Stimulated activated CD8-positive, alpha-beta memory T cell treated with anti-CD3 and anti-CD28 coated beads, Interleukin-4, amount 100 ng/mL, for 24 hours (primary cell): Measurements from ENCODE around the gene SPCS2.
"Not testable (repeated sequence)": the region's sequence is repeated elsewhere in the genome, so short reads cannot be mapped to it uniquely, and the experiment has no call there.

Experiments
- DNase-seq: peaks from one replicate; pipeline ENCODE4 v3.0.0-alpha.2; 2020; ENCODE audit warnings: low read depth

SPCS2 gene

DNA sequence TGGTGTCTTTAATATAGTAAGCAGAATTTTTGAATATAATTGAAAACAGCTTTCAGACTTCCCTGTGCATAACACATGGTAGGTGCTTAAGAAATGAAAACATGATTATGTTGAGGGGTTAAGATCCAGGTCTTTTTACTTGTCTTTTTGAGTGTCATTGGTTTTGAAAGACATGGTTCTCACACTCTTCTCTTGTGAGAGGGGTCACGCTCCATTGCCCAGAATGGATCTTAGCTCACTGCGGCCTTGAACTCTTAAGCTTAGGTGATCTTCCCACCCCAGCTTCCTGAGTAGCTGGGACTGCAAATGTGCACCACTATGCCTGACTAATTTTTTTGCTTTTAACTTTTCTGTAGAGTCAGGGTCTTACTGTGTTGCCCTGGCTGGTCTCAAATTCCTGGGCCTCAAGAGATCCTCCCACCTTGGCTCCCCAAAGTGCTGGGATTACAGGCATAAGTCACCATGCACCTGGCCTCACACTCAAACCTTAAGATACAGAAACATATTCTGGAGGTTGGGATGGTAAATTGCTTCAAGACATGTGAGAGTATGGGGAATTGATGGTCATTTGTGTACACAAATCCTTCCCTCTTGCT is 1.4 kb downstream of the SPCS2 start:
- DNase-seq, result no peak

DNA sequence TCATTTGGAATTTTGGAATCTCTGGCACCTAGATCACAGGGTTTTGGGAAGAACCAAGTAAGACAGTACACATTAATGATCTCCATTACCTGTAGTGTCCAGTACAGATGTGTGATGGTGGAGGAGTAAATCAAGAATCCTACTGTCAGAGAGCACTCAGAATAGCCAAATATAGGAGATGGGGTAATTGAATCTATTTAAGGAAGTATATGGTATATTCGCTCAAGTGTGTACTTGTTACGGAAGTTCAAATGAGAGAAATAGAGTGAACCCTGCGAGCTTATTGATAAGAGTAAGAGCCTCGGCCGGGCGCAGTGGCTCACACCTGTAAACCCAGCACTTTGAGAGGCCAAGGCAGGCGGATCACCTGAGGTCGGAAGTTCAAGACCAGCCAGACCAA is 2.2 kb downstream of the SPCS2 start:
- DNase-seq, result no peak

DNA sequence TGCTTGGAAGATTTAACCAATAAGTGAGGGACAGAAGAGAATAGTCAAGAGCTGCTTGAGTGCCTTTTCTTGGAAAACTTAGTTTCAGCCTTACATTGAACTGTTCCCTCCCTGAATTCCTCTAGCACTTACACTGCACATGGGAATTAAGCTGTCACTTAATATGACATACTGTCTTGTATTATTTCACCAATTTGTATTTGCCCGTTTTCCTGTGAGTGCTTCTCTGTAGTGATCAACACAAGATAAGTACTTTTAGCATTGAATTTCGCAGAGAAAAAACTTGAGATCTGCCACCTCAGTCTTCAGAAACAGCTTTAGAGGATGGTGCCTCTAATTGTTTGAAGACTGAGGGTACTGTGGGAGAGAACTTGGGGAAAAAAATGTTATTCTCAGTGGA is 3.7 kb downstream of the SPCS2 start:
- DNase-seq, result no peak

DNA sequence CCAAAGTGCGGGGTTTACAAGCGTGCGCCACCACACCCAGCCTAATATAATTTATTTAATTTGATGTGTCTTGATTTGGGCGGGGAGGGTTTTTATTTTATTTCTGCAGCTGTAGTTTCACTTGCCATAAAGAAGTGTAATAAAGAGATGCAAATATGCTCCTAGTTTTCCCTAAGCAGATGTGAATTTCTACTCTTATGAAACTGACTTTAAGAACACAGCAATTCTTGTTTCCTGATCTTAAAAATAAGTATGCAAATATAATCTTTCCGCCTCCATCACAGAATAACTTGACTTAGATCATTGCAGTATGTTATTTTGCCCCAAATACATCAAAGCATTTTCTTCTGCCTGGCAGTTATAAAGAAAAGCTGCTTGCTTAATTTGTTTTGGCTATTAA is 4.4 kb downstream of the SPCS2 start:
- no peak for DNase-seq

DNA sequence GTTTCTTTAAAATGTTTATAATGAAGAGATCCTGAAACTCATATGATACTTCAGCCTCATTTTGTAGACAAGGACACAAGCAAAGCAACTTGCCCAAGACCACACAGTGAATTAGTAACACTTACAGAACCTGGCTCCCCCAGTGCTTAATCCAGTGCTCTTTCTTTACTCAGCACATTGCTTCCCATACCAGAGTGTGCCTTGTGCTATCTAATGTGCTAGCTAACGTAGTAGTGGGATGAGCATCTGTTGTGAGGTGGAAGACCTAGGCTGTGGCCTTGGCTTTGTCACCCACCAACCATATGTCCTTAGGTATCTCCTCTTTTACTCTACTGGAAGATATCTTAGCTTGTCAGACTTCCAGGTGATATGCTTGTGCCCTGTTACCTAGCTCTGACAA is 5.1 kb downstream of the SPCS2 start:
- no peak for DNase-seq

DNA sequence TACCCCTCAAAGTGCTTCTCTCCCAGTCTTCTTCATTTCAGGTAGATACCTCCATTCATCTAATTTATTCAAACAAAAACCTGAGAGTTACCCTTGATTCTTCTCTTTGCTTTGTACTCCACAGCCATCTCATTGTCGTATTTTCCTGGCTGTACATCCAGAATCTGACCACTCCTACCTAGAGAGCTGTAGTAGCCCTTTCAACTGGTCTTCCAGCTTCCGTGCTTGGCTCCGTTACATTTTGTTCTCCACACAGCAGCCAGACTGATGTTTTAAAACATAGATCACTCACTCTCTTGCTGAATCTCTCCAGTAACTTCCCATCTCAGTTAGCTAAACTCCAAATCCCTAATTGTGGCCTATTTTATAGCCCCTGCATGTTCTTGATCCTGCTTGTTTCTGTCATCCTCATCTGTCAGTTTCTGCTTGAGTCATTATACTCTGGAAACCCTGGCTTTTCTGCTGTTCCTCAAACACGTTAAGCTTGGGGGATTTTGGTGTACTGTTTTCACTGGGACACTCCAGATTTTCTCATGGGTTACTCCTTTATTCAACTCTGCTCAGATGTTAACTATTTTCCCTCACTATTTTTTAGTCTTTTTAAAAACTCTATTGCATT is 7.4 kb downstream of the SPCS2 start:
- no peak for DNase-seq

DNA sequence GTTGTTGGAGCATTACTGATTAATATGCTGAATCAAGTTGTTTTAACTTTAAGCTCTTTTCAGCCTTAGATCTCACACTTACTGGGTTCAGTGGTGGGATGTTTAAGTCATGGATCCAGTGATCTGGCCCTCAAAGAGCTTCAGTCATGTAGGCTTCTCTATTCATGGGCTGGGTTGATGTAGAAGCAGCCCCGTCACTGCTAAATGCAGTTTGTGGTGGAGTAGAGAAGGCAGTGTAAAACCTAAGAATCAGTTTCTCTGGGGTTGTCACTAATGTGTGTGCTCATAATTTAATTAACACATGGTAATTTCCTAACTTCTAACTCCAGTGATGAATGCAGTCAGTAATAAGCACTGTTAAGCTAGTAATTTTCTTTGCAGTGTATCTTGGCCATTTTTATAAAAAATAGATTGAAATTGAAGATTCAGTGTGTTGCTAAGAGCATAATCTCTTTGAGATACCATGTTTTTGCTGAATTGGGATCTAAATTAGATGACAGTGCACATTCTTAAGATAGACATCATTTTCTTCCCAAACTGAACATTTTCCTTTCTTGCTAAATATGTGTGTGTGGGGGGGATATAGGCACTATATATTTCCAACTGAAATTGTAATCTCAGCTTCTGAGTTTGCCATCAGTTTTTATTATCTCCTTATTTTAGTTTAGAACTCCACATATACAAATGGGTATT is 9.0 kb downstream of the SPCS2 start:
- no peak for DNase-seq

DNA sequence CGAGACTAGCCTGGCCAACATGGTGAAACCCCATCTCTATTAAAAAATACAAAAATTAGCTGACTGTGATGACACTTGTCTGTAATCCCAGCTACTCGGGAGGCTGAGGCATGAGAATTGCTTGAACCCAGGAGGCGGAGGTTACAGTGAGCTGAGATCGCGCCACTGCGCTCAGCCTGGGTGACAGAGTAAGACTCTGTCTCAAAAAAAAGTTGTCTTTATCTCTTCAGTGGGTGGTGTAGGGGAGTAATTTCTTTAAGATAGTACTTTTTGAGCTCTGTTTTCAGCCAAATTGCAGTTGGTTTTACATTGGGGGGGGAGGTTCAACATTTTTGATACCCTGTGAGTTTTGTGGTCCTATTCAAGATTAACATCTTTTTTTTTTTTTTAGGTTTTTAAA is 11.1 kb downstream of the SPCS2 start:
- DNase-seq, result not testable (repeated sequence)

DNA sequence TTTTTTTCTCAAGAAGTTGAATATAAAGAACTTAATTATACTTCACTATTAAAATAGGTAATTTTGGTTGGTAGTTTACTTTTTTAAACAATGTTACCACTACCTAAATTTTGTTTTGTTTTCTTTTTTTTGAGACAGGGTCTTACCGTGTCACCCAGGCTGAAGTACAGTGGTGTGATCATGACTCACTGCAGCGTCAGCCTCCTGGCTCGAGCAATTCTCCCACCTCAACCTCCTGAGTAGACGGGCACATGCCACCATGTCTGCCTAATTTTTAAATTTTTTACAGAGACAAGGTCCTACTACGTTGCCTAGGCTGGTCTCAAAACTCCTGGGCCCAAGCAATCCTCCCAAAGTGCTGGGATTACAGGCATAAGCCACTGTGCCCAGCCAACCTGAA is 17.6 kb downstream of the SPCS2 start:
- no peak for DNase-seq

DNA sequence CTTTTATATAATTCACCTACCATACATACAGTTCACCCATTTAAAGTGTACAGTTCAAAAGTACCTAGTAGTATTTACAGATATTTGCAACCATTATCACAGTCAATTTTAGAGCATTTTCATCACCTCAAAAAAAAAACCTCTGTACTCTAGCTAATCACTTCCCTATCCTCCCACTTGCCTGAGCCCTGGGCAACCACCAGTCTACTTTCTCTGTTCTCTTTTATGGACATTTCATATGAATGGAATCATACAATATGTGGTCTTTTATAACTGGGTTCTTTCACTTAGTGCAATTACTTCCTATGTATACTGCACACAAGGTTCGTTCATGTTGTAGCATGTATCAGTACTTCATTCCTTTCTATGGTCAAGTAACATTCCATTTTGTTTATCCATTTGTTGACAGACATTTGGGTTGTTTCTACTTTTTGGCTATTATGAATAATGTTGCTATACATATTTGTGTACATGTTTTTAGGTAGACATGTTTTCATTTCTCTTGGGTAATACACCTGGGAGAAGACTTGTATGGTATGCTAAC is 21.9 kb downstream of the SPCS2 start:
- no peak for DNase-seq

DNA sequence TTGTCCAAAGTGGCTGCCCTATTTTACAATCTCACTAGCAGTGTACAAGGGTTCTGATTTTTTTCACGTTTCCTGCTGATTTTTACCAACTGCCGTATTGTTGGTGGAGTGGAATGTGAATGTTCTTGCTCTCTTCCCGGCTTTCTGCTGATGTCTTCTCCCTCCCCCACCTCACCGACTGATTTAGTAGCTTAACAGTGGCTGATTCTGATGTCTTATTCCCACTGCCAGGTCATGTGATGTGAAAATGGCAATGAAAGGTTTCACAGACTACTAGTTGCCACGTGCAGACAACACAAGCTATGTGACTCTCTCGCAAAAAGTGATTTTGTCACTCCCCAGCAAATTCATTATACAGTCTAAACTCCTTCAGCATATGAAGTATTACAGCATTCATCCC is 22.4 kb downstream of the SPCS2 start:
- DNase-seq, result no peak

DNA sequence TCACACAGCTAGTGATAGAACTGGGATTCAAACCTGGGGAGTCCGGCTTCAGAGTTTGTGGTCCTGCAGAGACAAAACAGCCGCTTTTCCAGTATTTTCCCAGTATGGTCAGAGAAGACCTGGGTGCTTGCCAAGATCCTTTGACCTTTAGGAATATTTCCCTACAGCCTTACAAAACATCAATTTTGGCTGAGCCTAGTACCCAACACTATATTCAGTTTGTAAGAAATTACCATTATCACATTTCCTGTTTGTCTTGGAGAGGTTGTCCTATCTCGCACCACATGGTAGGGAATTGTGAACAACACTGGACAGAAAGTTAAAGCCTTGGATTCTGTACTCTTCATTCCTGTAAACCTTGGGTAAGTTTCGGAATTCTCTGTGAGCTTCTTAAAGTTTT is 29.0 kb downstream of the SPCS2 start:
- DNase-seq, result no peak

DNA sequence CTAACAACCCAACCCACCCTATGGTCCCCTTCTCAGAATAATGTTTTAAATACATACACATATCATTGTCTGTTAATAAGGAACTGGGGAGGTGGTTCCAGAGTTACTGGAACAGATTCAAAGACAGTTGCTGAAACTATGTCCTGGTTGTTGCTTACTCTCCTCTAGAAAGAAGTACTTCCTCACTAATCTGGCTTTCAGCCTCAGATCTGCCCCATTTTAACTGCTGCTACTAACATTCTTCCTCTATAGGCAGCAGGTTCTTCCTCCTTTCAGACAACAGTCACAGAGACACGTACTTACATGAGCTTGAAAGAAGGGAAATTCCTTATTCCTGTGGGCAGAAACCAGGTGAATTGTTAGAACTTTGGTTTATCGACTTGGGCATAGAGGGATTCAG is 31.6 kb downstream of the SPCS2 start:
- DNase-seq, result no peak

DNA sequence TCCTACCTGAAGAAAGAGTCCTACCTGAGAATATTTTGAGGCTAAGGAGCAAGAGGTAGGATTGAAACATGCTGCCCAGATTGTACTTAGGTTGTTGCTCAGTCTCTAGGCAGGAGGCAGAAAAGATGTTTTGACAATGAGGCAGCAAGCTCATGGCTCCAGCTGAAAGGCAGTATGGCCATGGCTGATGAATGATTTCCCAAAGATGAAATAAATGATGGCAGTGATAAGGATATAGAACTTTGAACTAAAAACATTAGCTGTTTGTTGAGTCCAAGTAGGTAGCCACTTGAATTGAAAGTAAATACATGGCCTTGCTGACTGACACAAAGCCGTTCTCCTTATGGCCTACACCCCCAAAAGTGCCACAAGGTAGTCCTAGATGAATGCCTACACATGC is 32.8 kb downstream of the SPCS2 start:
- no peak for DNase-seq

DNA sequence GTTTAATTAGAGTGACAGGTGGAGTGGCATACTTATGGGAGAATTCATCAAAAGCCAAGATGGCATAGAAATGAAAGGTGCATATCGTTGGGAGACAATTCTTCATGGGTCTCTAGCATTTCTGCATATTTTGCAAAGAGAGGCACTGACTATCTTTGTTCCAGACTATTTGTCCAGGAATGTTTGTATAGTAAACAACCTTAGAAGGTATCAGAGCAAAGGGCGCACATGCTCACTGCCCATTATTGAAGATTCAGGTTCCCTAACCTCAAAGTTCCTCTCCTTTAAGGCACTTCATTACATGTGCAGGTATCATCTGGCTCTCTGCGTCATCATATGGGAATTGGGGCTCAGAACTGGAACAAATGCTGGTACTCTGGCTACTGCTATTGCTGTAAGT is 35.0 kb downstream of the SPCS2 start:
- DNase-seq, result no peak

DNA sequence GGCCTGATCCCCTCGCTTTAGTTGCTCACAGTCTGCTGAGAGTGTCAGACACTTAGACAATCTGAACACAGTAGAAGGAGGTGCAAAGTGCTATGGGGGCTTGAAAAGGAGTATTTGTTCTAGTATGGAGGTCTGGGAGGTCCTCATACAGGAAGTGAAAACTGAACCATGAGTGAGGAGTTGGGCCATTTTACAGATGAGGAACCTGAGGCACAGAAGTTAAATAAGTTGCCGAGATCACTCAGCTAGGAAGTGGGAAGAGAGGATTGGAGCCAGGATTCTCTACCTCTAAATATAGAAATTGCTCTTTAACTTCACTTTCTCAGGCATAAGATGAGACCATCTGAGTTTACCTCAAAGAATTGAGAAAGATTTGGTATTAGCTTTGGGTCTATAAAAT is 35.7 kb downstream of the SPCS2 start:
- no peak for DNase-seq

DNA sequence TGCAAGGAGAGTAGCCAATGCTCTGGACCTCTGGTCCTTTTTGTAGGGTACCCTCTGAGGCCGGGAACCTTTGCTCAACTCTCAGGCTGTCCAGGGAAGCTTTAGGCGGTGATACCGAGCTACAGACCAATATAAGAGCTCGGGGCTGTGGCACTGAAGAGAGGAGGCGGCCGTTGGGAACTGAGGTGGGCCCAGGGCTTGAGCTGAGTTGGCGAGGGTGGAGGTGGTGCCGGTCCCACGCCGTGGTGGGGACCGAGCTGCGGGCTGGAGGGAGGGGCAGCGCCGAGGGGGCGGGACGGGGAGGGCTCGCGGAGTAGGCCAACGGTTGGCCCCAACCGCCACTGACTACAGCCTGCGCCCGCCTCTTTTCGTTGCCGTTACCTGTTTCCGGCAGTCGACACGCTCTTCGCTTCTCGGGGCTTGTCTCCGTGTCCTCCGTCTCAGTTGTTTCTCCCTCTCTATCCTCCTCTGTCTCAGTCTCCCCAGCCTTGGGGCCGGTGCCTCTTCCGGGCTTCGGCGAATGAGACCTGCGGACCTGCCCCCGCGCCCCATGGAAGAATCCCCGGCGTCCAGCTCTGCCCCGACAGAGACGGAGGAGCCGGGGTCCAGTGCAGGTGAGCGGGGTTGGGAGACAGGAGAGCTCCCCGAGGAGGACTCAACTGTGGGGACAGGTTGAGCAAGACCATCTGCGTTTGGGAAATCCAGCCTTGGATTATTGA is 39.6 kb downstream of the SPCS2 start, which contains the start of gene NEU3:
NEU3 (plus strand) TSS at position 393 of the 719 bp plus-strand sequence; CDS start at position 521, 128 bp downstream.
- peak; percentile 80 for DNase-seq

DNA sequence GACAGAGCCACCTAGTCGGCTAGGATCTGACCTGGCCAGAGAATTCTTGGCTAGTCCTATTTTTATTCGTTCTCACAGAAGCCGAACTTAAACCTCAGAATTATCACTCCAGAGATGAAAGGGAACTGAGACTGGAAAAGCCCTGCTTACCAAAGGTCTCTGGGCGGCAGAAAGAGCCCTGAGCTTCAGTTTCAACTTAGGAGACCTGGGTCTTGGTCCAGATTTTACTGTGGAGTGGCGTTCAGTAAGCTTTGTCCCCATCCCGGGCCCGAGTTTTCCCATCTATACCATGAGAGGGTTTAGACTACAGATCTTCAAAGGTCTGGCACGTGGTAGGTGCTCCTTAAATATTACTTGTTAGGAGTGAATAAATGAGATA is 40.2 kb downstream of the SPCS2 start:
- no peak for DNase-seq

DNA sequence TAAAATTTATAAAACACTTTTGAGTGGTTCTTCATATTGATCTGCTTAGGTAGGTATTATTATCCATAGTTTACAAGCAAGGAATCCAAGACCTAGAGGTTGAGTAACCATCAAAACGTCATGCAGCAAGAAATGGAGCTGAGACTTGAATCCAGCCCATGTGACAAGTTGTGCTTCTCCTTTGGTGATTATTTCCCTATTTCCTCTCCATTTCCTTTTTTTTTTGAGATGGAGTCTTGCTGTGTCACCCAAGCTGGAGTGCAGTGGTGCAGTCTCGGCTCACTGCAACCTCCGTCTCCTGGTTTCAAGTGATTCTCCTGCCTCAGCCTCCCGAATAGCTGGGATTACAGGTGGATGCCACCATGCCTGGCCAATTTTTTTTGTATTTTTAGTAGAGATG is 41.1 kb downstream of the SPCS2 start:
- DNase-seq, result not testable (repeated sequence)

DNA sequence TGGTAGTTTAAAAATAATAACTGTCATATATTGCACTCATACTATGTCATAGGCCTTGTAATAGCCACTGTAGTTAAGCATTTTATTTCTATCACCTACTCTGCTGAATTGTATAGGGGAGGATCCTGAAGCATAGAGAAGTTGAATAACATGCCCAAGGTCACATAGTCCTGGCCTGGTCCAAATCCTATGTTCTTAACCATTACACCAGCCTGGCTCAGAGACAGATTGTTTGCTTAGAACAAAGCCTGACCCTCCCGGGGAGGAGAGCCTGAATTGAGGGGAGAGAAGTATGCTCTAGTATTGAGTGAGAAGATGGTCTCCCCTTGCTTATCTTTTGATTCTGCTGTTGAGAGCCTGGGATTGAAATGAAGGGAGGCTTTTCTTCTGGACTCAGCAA is 41.9 kb downstream of the SPCS2 start:
- DNase-seq, result no peak

DNA sequence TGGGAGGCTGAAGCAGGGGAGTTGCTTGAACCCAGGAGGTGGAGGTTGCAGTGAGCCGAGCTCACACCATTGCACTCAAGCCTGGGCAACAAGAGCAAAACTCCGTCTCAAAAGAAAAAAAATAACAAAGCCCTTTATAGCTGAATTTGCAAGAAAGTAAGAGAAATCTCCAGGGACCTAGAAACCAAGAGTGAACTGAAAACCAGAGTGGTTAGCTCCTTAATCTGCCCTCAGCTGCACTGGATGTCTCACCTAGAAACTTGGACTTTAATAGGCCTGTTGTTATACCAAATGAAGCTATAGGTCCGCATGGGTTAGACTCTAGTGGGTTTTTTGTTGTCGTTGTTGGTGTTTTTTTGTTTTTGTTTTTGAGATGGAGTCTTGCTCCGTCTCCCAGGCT is 43.8 kb downstream of the SPCS2 start:
- no peak for DNase-seq

DNA sequence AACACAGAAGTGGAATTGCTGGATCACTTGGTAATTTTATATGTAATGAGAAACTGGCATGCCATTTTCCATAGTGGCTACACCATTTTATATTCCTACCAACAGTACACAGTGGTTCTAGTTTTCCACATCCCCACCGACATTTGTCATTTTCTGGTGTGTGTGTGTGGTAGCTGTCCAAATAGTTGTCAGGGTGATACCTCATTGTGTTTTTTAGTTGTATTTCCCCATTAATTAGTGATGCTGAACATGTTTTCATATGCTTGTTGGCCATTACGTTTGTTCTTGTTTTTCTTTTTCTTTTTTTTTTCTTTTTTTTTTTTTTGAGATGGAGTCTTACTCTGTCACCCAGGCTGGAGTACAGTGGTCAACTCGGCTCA is 51.9 kb downstream of the SPCS2 start:
- DNase-seq, result no peak

DNA sequence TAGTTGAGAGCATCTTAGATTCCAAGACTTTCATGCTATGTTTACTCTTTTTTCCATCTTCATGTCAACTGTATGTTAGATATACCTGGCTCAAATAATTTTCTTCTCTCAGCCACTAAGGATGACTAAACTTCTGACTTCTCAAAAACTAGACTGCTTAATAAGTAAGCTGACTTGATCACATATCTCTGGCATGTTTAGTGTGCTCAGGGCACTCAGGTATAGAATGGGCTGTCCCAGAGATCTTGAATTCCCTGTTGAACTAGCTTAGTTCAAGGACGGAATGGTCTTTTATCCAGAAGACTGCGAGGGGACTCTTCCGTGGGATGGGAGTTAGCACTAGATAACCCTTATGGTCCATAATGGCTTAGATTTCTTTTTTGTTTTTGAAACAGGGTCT is 52.6 kb downstream of the SPCS2 start:
- DNase-seq, result no peak
